HT1080 (cell line): ENCODE measurements around the gene WEE2. TPM values are rescaled to one million over a fixed set of nuclear protein-coding genes. Genes with fewer than 3 reads are reported as not detected.
A peak's percentile ranks its signal among the peaks of the same experiment; 100 is the strongest.
"Not testable (repeated sequence)": the region's sequence is repeated elsewhere in the genome, so short reads cannot be mapped to it uniquely, and the experiment has no call there.

Source experiments
- DNase-seq: peaks from one replicate; pipeline ENCODE4 v3.0.0-alpha.2; 2015; ENCODE audit warnings: low read depth
- total RNA-seq: library from RNA; depleted of rRNA; stranded (reverse); fragments of >200 nt; shearing (Covaris generic); gene quantifications from 2 replicates; pipeline ENCODE4 v1.2.3, GENCODE V29; 2014

The WEE2 gene
- total RNA-seq, 1 experiment from 2014 or later = 0.03 TPM

DNA sequence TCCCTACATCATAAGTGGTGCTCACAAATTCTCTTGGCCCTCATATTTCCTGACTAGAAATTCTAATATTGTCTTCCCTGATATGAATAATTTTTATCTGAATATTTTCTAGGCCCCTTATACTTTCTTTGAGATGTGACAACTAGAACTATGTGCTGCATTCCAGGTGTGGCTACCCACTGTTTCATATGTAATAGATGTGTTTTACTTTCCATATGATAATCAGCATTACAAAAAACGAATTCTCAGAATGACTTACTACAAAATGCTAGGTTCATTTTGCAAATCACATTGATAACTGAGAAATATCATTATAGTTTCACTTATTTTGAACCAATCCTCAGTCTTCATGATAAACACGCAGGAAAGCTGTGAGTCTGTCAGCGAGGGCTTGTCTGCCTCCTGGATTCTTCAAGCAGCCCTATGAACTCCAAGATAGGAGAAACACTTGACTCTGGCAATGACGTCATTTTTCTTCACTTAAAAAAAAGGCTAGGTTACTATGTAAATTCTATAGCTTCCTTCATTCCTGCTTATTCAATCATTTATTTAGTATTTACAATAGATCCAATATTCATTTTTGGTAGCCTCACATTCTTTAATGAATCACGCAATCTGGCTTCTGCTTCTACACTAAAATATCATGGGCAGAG lies 4.6 kb downstream of the WEE2 start:
- no peak for DNase-seq

DNA sequence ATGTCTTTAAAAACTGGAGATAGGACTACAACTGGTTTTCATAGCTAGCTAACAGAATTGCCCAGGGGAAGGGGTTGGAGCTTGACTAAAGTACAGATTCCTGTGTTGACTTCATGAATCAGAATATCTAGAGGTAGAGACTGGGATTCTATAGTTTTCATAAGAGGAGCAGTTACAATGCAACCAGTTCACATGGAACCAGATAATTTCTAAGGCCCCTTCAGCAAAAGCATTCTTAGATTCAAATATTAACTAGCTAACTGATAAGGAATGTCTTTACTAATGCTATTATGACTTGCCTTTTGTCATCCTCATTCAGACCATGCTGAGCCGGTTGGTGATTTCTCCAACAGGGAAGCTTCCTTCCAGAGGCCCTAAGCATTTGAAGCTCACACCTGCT lies 5.7 kb downstream of the WEE2 start:
- no peak for DNase-seq

DNA sequence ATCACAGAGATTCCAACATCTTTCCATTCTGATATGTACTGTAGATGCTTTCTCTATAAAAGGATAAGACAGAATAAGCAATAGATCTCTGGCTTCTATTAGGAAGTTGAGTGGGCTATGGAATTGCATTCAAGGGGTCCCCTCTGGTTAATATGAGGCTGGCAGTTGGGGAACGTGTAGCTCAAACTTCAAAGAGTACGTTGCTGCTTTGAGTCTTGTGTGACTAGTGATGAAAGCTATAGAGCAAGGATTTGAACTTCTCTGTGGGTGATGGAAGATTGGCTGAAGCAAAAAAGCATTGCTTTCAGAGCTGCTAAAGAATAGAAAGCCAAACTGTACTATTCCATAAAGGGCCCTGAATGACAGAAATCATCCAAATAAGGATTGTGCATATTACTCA lies 6.4 kb downstream of the WEE2 start:
- no peak for DNase-seq

DNA sequence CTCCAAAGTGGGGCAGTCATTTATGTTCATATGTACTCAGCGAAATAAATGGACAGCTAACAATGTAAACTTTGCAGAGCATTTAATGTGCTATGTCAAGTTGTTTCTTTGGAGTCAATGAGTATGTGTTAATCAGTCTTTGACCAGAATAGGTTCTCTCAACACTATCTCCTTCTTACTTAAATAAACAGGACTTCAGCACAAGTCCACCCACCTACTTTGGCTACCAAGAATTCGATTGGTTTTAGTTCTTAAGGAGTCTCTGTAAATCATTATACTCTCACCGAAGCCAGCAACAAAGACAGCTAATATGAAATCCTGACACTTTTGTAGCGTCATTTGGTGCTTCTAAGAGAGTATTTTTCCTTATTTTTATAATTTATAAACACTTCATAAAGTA lies 6.9 kb downstream of the WEE2 start:
- no peak for DNase-seq

DNA sequence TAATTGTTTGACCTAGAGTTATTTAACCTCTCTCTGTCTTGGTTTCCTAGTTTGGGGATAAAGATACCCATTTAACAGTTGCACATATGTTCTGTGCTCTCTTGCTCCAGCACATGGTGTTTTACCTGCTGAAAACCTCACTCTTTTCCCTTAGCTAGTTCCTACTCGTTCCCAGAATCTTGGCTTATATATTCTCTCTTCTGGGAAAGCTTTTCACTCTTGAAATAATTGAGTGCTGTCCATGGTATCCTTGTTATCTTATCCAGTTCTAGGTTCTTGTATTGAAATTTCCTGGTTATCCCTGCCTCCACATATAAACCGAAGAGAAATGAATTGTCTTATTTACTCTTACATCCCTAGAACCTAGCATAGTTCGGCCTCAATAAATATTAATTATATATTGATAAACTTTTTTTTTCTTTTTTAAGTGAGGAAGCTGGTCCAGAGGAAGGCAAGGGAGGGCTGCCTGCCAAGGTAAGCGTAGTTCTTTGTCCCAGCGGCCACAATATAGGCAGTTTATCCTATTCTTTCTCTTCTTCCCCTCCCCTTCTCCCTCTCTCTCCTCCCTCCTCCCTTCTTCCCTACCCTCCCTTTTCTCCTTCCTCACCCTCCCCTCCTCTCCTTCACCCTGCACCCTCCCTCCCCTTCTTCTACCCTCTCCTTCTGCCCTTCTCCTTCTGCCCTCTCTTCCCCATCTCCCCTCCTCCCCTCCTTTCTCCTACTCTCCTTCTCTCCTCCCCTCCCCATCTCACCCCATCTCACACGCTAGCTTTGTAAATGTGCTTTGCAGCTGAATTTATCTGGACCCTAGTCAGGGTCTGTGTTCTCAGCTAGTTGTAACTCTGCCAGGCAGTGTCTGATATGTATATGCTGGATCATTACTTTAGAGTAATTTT lies 7.9 kb downstream of the WEE2 start:
- DNase-seq = no peak

DNA sequence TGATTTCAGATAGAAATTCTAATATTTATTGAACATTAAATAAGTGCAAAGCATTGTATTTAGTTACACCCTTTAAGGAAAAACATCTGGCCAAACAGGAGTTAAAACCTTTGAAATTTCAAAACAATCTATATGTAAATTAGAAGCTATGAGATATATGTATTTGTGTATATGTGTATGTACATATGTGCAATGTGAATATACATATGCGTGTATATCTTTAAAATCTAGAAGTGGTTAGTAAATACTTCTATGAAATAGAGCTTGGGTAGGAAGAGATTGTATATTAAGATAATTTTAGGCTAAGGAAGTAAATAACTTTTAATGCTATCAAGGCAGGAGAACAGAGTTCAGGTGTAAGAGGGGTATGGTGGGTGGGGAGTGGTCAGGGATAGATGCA lies 9.3 kb downstream of the WEE2 start:
- DNase-seq = no peak

DNA sequence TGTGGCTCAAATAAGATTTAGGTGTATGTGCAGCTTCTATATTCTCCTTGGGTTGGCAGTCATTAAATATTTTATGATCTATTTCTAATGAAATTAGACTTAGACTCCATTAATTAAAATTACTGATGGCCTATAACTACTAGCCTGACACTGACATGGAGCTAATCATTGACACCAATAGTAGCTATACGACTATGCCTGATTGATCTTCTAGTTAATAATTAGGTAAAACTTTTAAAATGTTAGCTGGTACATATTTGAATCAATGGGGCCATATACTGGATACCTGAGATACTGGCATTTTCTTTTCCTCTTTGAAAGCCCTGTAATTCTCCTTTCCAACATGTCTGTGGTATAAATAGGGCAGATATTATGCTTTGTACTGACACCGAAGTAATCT lies 14.4 kb downstream of the WEE2 start:
- DNase-seq = no peak

DNA sequence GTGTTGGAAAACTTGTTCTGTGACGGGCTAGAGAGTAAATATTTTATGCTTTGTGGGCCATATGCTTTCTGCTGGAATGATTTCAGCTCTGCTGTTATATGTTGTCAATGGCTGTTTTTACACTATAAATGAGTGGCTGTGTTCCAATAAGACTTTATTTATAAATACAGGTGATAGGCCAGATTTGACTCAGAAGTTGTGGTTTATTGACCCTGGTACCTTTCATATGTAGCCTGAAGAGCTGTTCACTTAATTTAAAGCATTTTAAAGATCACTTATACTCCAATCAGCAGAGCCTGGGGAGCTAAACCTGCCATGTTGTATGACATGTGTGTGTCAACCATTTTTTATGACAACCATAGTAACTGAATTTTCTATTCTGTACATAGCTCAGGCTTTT lies 20.9 kb downstream of the WEE2 start:
- DNase-seq = no peak

DNA sequence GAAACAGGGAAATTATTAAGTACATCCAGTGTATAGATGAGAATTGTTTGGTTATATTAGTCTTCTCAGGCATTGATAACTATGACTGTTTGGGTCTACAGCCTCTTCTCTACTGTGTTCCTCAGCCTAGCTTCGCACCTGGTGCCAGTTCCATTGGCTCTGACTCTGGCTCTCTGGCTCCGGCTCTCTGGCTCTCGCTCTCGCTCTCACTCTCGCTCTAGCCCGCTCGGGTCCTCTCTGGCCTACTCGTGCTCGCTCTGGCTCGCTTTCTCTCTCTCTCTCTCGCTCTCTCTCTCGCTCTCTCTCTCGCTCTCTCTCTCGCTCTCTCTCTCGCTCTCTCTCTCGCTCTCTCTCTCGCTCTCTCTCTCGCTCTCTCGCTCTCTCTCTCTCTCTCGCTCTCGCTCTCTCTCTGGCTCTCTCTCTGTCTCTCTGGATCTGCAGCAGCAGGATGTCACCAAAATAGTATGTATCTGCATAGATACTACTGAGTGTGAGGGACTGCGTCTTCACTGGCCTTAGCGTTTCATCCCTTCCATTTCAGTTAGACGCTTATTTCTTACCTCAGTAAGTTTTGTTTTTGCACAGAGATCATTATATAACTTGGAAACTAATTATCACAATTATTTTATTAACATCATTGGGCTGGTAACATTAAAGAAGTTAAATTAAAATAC lies 23.5 kb downstream of the WEE2 start:
- no peak for DNase-seq

DNA sequence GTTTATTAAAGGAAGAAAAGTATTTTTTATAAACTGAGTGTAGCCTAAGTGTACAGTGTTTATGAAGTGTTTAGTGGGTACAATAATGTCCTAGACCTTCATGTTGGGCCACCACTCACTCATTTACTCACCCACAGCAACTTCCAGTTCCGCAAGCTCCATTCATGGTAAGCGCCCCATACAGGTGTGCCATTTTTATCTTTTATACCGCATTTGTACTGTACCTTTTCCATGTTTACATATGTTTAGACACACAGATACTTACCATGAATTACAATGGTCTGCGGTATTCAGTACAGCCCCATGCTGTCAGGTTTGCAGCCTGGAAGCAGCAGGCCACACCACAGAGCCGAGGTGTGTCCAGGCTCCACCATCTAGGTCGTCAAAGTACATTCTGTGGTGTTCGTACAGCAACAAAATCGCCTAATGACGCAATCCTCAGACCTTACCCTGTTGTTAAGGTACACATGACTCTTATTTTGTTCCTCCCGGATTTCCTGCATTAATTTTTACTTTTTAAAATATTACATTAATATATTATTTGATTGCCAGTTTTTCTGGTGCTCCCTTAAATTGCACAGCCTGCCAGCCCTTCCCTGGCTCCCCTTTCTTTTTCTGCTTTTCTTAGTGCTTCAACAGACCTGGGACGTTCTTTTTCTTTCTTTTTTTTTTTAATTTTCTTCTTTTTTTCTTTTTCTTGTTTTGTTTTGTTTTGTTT lies 29.1 kb downstream of the WEE2 start:
- DNase-seq = peak; percentile 9

DNA sequence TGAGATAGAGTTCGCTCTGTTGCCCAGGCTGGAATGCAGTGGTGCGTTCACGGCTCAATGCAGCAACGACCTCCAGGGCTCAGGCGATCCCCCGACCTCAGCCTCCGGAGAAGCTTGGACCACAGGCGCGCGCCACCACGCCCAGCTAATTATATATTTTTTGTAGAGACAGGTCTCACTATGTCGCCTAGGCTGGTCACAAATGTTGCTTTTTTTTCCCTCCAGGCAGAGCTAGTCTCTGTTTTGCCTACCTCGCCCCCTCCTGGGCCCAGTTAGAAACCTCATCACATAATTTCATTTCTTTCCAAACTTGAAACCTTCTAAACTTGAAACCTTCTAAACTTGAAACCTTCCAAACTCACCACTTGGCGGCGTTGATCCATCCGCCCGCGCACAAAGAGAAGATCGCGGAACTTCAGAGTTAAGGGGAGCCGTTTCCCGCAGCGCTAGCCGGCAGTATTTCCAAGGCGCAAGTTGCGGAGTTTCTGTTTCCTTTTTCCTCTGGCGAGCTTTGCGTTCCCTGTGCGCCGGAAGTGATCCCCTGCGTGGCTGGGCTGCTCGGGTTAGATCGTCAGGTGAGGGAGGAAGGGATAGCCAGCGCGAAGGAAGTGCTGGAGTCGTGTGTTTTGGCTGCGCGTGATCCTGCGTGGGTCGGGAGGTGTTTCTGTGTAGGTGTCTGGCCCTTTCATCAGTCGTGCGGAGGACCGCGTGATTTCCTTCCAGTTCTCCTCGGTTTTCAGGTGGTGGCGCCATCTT lies 29.9 kb downstream of the WEE2 start, which contains the start of gene SSBP1:
TSS of gene SSBP1 (plus strand) at position 523 of the 756 bp plus-strand sequence. CDS start 809 bp downstream, outside the sequence.
- DNase-seq = peak; percentile 96

DNA sequence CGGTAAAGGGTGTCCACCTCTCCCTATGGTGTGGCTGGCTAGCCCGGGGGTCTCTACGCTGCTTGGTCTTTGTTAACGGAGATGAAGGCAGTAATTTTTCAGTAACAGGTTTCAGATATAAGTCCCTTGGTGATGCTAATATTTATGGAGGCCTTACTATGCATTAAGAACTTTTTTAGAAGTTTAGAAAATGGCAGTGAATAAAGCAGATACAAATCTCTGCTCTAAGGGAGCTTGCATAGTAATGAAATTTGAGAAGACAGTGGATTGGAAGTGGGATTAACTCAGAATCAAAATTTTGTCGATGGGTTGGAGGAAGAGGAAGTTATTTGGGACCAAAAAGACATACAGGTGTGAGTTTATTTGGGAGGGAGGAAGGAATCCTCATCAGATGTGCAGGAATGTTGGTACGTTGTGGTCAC lies 30.4 kb downstream of the WEE2 start:
- DNase-seq = no peak

DNA sequence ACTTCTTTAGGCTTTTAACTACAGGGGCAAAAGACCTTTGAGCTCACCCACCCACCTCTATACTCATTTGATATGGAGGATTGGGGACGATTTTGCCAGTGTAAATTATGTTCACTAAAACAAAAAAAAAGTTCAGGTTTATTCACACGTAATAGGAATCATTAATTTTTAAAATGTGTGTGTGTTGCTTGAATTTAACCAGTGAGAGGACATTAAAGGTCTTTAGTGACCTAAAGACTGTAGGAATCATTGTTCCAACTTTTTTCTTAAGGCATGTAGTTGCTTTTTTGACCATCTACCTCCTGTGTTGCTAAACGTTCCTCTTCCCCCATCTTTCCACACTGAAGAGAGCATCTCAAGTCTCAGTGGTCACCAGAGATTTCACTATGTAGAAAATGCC lies 31.1 kb downstream of the WEE2 start:
- no peak for DNase-seq

DNA sequence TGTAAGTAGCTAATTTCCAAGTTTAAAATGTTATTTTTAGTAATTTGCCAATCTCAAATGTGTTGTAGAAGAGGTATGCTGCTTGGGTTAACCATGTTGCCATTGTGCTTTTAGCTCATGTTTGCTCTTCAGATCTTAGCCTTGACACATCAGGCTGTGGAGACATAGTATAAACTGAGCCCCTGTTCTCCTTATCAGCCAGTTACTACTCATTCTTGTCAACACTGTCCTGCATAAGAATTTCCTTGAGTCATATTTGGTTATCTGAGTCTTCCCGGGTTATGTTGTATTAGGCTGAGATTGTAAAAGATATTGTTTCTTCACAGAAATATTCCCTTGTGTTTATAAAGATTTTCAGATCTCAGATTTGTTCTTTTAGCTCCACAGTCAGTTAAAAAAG lies 34.1 kb downstream of the WEE2 start:
- DNase-seq = no peak

DNA sequence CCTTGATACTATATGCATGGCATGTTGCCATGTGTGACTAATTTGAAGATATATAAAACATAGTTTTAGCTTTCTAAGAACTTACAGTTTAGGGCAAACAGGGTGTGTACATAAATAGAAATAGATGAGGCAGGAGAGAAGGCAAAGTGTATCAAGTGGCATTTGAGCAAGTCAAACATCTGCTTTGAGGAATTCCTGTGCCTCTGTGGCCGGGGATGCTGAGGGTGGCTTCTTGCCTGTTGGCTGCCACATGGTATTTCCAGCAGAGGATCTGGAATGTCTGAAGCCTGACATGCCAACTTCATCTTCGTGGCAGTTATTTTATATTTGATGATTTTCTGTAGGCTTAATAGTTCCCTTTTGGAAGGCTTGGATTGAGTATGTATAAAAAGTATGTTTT lies 36.0 kb downstream of the WEE2 start:
- DNase-seq = no peak

DNA sequence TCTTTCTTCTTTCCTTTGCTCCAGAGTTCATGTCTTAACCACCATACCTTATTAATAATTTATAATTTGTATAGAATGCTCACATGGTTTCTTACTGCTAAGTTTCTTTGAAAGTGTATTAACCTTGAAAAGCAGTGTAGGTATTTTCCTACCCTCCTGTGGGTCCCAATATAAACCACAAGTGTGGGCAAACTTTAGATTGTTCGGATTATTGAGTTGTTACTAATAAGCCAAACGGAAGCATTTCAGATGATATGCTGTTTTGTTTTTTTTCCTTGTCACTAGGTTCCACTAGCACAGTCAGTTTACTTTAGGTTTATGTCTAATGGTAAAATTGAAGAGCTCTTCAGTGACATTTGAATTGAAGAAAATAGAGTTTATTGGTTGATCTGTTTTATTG lies 40.2 kb downstream of the WEE2 start:
- no peak for DNase-seq

DNA sequence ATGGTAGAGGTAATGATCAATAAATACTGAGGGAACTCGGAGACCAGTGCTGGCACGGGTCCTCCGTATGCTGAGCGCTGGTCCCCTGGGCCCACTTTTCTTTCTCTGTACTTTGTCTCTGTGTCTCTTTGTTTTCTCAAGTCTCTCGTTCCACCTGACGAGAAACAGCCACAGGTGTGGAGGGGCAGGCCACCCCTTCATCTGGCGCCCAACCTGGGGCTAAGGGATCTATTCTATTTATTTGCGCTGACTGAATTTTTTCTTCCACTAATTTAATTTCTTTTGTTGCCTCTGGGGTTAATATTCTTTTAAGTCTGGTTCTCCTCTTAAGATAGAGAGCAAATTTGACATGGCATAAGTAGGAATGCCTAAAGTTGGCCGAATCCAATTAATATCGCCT lies 43.8 kb downstream of the WEE2 start:
- not testable (repeated sequence) for DNase-seq

DNA sequence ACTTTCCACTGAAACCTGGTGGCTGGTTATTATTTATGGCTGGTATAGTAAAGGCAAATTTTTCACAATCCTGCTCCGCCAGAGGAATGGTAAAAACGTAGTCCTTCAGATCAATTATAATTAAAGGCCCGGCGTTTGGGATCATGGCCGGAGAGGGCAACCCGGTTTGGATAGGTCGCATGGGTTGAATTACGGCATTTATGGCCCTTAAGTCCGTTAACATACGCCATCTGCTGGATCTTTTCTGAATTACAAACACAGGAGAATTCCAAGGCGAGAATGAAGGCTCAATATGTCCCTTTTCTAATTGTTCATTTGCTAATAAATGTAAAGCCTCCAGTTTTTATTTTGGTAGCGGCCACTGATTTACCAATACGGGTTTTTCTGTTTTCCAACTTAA lies 44.5 kb downstream of the WEE2 start:
- DNase-seq = no peak

DNA sequence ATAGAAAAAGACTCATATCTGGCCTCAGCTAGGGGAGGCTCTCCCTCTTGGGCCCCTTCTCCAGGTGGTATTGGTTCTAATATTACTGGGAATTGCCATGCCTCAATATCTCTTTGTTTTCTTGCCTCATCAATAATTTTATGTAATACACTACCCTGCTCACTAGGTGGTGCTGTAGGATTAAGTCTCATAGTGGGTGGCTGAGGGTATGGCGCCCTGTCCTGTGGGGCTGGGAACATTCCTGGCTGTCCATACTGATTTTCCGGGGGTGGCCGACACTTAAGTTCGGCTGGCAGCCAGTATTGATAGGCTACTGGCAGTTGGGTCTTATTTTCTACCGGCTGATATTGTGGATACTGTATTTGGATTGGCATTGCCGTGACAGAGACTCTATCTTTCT lies 46.8 kb downstream of the WEE2 start:
- peak; percentile 24 for DNase-seq

DNA sequence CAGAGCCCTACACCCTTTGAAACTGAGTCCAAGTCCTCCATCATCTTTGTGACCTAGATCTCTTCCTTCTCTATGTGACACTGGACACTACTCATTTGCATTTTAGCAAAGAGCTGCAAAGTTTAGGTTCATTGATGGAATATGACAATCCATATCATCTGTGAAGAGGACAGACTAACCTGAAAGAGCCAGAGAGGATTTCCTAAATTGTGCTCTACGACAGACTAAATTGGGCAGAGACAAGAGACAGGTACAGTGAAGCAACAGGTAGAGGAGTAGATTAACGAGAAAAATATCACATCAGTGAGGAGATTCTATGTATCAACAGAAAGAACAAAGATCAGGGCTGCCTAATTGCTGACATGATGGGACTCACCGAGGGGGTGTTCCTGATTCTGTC lies 55.6 kb downstream of the WEE2 start, which contains the start of gene TAS2R3:
TSS of gene TAS2R3 (plus strand) at position 301 of the 400 bp plus-strand sequence. CDS start at position 363, 62 bp downstream.
- DNase-seq = no peak
